ENCODE measurements around the gene RYR2. TPM values are rescaled to one million over a fixed set of nuclear protein-coding genes. Genes with fewer than 3 reads are reported as not detected.
"Not testable (repeated sequence)": the region's sequence is repeated elsewhere in the genome, so short reads cannot be mapped to it uniquely, and the experiment has no call there.

Gene RYR2
- total RNA-seq, 1 donor from 2014 or later = 47.0 TPM

- no peaks in the 10 kb centered on the region for H3K4me1 Mint-ChIP-seq (ENCODE audit: low read depth, unreplicated experiment)
- no peak overlapping the region for H3K27ac Mint-ChIP-seq (ENCODE audit: unreplicated experiment)
- no peaks in the 10 kb centered on the region for H3K36me3 Mint-ChIP-seq (ENCODE audit: unreplicated experiment)
- no peaks in the 10 kb centered on the region for H3K27me3 Mint-ChIP-seq (ENCODE audit: unreplicated experiment)
- peaks cover under 1% of the 10 kb centered on the region for H3K9me3 Mint-ChIP-seq (ENCODE audit: unreplicated experiment)
- no peak for TF ChIP-seq CTCF (IDR thresholded peaks at IDR 0.05; ENCODE audit: partially characterized antibody, unreplicated experiment)
- H3K4me3 Mint-ChIP-seq (ENCODE audit: unreplicated experiment) = no peak overlapping the region
- DNase-seq = no peak
Measured at GRCh38 chr1:237809099-237809498, 767.1 kb downstream of the RYR2 start.

- TF ChIP-seq CTCF (IDR thresholded peaks at IDR 0.05; ENCODE audit: partially characterized antibody, unreplicated experiment) = no peak
- DNase-seq = no peak
- H3K9me3 Mint-ChIP-seq (ENCODE audit: unreplicated experiment) = no peaks in the 10 kb centered on the region
- no peak overlapping the region for H3K4me3 Mint-ChIP-seq (ENCODE audit: unreplicated experiment)
- peaks cover 4% of the 10 kb centered on the region for H3K36me3 Mint-ChIP-seq (ENCODE audit: unreplicated experiment)
- H3K27ac Mint-ChIP-seq (ENCODE audit: unreplicated experiment) = no peak overlapping the region
- H3K27me3 Mint-ChIP-seq (ENCODE audit: unreplicated experiment) = no peaks in the 10 kb centered on the region
- H3K4me1 Mint-ChIP-seq (ENCODE audit: low read depth, unreplicated experiment) = peaks cover 3% of the 10 kb centered on the region
Measured at GRCh38 chr1:237811633-237812032, 769.6 kb downstream of the RYR2 start.

GRCh38 chr1:237812061-237812460 is 770.1 kb downstream of the RYR2 start:
- Mint-ChIP-seq H3K4me1 (ENCODE audit: low read depth, unreplicated experiment) (peaks cover 3% of the 10 kb centered on the region), H3K27ac (ENCODE audit: unreplicated experiment) (no peak overlapping the region), H3K9me3 (ENCODE audit: unreplicated experiment) (no peaks in the 10 kb centered on the region), H3K4me3 (ENCODE audit: unreplicated experiment) (no peak overlapping the region), H3K27me3 (ENCODE audit: unreplicated experiment) (no peaks in the 10 kb centered on the region), H3K36me3 (ENCODE audit: unreplicated experiment) (peaks cover 4% of the 10 kb centered on the region)
- no peak for DNase-seq
- TF ChIP-seq CTCF (IDR thresholded peaks at IDR 0.05; ENCODE audit: partially characterized antibody, unreplicated experiment) = no peak

- H3K4me3 Mint-ChIP-seq (ENCODE audit: unreplicated experiment) = no peak overlapping the region
- H3K27me3 Mint-ChIP-seq (ENCODE audit: unreplicated experiment) = no peaks in the 10 kb centered on the region
- peaks cover 4% of the 10 kb centered on the region for H3K36me3 Mint-ChIP-seq (ENCODE audit: unreplicated experiment)
- no peak overlapping the region for H3K27ac Mint-ChIP-seq (ENCODE audit: unreplicated experiment)
- no peak for DNase-seq
- H3K4me1 Mint-ChIP-seq (ENCODE audit: low read depth, unreplicated experiment) = peaks cover 3% of the 10 kb centered on the region
- peak; percentile 86 for TF ChIP-seq CTCF (IDR thresholded peaks at IDR 0.05; ENCODE audit: partially characterized antibody, unreplicated experiment)
- no peaks in the 10 kb centered on the region for H3K9me3 Mint-ChIP-seq (ENCODE audit: unreplicated experiment)
Measured at GRCh38 chr1:237814319-237814924, 772.4 kb downstream of the RYR2 start.

GRCh38 chr1:237817277-237817676 is 775.3 kb downstream of the RYR2 start:
- Mint-ChIP-seq H3K36me3 (ENCODE audit: unreplicated experiment) (peaks cover 9% of the 10 kb centered on the region), H3K9me3 (ENCODE audit: unreplicated experiment) (peaks cover 2% of the 10 kb centered on the region), H3K4me3 (ENCODE audit: unreplicated experiment) (no peak overlapping the region), H3K4me1 (ENCODE audit: low read depth, unreplicated experiment) (peaks cover 3% of the 10 kb centered on the region), H3K27me3 (ENCODE audit: unreplicated experiment) (no peaks in the 10 kb centered on the region), H3K27ac (ENCODE audit: unreplicated experiment) (no peak overlapping the region)
- DNase-seq = no peak
- TF ChIP-seq CTCF (IDR thresholded peaks at IDR 0.05; ENCODE audit: partially characterized antibody, unreplicated experiment) = no peak

GRCh38 chr1:237820634-237821033 is 778.6 kb downstream of the RYR2 start:
- not testable (repeated sequence) for H3K4me1 Mint-ChIP-seq (ENCODE audit: low read depth, unreplicated experiment); DNase-seq; H3K36me3 Mint-ChIP-seq (ENCODE audit: unreplicated experiment); H3K27ac Mint-ChIP-seq (ENCODE audit: unreplicated experiment); H3K4me3 Mint-ChIP-seq (ENCODE audit: unreplicated experiment); H3K27me3 Mint-ChIP-seq (ENCODE audit: unreplicated experiment)
- H3K9me3 Mint-ChIP-seq (ENCODE audit: unreplicated experiment) = peaks cover 13% of the 10 kb centered on the region
